ENCODE results near the gene ASAP2.

Gene ASAP2

DNA sequence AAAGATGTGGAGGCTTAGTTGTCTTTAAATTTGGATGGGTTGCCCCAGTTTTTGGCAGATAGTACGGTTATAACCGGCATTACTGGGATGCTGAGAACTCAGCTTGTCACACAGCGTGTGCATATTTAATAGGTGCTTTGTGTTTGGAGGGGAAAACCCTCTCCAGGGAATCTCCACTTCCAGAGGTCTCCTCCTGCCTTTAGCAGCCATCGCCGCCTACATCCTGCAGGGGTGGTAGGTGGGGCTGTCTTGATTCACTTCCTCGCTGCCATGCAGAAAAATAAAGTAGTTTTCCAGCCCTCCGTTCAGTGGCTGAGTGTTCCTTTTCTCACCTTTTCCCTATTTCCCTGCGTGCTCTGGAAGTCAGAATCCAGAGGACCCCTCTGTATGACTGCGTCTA lies 140.3 kb downstream of the ASAP2 start:
- no peak for DNase-seq (ENCODE audit: low spot score)

DNA sequence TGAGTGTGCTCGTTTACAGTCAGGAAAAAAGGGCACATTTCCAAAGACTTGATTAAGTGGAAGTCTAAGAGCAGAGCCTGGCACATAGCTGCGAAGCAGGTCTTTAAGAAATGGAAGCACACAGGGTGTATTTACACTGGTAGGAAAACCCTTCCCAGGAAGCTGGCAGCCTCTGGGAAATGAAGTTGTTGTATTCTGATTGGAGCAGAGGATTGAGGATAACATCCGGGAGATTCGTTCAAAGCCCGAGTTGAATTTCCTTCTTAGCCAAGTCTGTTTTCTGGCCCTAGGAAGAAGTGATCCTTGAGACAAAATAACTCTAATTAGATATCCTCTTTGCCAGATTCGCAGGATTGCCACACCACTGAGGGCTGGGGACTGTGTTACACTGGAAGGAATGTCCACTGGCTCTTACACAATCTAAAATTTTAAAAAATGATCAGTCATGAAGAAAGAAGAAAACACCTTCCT lies 140.8 kb downstream of the ASAP2 start:
- no peak for DNase-seq (ENCODE audit: low spot score)

DNA sequence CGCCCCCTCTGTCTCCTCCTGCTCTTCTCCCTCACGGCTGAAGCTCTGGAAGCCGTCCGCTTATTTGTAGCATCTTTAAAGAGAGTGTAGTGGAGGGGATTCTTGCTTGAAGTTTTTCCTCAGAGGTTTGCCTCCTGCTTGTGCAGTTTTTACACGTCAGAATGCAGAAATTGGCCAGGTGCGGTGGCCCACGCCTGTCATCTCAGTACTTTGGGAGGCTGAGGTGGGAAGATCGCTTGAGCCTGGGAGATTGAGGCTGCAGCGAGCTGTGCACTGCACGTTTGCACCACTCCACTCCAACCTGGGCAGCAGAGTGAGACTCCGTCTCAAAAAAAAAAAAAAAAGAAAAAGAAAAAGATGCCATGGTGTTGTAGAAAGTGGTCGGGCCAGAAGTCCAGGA lies 147.7 kb downstream of the ASAP2 start:
- no peak for DNase-seq (ENCODE audit: low spot score)

DNA sequence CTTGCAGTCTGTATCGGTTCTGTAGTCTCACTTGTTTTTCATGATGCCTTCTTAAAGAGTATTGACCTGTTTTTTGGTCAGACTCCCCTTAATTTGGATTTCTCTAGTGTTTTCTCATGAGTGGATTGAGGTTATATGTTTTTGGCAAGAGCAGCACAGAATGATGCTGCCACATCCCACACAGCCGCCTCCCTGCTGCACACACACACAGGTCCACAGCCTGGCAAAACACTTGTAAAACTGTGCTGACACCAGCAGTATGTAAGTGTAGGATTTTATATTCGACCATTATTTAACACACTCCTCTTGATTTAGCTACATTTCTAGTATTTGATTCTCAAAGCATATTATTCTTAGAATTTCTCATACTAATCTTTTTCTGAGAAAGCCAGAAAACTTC lies 148.7 kb downstream of the ASAP2 start:
- no peak for DNase-seq (ENCODE audit: low spot score)

DNA sequence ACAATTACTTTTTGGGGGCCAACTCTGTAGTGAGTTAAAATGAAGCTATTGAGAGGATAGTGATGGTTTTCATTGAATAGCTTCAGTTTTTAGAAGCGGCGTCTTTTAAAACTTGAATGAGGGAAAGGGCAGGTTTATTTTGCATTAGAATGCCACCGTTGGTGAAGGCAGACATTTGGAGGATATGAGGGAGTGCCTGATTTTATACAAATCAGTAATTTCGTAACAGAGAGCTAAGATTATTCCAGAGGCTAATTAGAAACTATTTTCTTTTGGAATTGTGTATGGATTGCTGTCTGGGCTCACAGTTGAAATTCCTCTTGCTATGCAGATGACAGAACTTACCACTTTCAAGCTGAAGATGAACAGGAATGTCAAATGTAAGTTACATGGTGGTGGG lies 149.1 kb downstream of the ASAP2 start:
- no peak for DNase-seq (ENCODE audit: low spot score)

DNA sequence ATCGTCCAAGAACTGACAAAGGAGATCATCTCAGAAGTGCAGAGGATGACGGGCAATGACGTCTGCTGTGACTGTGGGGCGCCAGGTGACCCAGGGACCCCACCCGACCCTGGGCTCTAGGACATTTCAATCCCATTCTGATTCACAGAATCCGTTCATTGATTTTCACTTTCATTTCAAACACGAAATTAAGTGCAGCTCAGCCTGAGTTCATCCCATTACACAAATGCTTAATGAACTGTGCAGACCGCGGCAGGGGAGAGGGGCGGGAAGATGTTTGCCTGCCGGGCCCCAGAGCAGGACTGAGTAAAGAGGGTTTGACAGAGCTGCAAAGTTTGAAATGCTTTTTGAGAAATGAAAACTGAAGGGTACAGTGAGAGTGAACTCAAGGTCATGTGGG lies 149.6 kb downstream of the ASAP2 start:
- no peak for DNase-seq (ENCODE audit: low spot score)

DNA sequence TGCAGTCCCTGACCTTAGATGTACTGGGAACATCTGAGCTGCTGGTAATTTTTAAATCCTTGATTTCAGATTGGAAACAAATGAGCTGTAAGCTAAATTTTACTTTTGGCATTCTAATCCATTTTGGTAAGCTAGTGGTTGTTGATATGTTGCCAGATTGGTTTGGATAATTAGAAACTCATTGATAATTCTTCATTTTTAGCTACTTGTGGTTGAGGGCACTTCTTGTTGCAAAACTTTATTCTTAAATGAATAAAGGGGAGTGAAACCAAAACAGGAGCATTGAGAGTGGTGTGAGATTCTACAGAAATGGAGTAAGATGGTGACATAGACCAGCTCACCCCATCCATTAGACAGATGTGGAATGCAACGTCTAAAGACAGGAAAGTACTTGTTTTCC lies 152.2 kb downstream of the ASAP2 start:
- DNase-seq (ENCODE audit: low spot score), result no peak

DNA sequence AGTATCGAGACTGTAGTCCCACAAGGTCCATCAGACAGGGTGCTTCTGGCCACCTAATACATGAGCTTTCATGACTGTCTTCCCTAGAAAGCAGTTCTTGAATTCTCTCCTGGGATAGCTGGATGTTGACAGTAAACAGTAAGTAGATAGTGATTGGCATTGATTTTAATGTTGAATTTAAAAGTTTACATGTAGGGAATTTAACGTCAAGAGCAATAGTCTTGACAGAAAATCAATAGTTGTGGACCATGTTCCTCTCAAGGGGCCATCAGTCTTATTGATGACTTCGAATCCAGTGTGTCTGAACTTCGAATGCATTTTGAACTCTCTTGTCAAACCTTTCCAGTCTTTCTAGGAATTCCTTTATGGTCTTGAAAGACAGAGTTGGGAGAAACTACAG lies 152.9 kb downstream of the ASAP2 start:
- no peak for DNase-seq (ENCODE audit: low spot score)

DNA sequence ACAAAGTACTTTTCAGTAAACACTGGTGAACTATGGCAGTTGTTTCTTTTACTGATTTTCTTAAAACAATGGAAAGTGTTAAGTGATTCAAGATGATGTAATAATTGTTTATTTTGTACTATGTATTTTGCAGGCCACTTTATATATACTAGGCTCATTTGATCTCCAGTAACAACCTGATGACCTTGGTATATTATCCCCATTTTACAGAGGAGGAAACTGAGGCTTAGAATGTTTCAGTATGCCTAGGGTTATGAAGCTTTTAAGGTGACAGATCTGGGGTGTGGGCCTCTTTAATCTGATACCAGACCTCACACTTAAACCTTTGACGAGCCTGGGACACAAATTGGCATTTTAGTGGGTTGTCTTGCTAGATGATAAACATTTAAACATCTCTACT lies 153.5 kb downstream of the ASAP2 start:
- DNase-seq (ENCODE audit: low spot score), result no peak

DNA sequence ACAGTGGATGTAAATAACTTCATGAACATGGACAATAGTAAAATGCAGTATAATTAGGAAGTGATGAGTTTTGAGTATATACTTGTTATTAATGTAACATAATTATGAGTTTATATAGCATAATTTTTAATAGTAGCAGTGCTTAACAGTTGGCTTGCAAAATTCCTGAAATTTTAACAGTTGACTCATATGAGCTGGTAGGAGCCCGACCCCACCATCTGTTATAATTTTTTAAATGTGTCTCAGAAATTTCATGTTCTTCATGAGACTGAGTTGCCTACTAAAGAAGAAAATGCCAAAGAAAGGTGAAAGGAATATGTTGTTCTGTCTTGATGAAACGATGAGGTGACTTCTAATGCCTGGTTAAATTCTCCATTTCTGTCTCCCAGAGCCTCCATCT lies 154.1 kb downstream of the ASAP2 start:
- DNase-seq (ENCODE audit: low spot score), result no peak

DNA sequence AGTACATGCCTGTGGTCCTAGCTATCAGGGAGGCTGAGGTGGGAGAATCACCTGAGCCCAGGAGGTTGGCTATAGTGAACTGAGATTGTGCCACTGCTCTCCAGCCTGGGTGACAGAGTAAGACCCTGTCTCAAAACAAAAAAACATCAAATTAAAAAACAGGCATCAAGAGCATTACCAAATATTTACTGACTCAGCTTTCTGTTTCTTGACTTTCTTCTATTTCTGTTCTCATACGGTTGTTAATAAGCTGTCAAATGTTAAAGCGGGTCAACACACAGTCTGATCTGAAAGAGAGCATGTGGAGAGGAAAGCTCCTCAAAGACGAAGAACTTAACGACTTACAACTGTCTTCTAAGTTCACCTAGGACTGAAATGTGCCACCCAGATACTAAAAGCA lies 157.8 kb downstream of the ASAP2 start:
- no peak for DNase-seq (ENCODE audit: low spot score)

DNA sequence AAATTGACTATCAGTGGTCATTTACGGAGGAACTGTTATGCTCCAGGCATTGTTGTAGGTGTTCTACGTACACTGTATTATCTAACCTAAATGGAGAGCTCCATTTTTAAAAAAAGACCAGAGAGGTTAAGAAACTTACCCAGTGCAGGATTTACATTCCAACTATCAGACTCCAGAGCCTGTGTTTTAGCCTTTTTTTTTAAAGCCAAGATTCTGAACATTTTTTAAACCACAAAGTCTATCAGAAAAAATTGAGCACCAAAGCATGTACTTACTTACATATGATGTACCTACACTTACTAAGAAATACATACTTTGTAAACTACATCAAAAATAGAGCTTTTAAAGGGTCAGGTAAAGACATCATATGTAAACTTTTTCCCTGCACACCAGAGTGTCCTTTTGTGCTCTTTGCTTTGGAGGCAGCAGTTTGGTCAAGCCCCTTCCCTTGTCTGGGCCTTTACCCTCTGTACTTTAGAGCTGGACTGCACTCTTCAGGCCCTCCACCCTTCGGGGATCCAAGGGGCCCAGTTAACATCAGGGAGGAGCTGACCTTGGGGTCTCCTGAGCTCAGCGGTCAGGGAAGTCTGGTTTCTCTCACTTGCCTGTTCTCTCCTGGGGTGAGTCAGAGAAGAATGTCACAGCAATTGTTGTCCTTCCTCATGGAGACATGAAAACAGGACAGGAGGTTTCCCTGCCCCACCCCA lies 158.3 kb downstream of the ASAP2 start:
- DNase-seq (ENCODE audit: low spot score), result no peak

DNA sequence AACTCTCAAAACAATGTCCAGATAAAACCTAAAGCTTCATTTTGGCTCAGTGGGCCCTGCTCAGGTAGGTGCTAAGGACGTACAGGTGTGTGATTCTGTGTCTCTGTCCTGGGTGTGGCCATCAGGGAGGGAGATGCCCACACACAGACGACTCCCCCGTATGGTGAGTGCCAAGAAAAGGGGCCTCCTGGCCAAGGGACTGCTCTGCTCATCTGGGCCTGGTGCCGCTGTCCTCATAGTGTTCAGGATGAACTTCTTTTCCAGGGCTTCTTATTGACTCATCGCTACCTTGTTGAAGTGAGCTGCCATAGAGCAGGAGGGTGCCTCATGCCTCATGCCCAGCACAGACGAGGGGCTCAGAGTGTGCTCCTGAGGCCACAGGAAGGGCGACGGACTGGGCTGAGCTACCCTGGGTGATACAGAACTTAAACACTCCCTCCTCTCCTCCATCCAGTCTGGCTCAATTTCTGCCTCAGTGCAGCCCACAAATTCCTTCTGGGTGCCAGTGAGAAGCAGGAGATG lies 158.9 kb downstream of the ASAP2 start:
- DNase-seq (ENCODE audit: low spot score), result no peak

DNA sequence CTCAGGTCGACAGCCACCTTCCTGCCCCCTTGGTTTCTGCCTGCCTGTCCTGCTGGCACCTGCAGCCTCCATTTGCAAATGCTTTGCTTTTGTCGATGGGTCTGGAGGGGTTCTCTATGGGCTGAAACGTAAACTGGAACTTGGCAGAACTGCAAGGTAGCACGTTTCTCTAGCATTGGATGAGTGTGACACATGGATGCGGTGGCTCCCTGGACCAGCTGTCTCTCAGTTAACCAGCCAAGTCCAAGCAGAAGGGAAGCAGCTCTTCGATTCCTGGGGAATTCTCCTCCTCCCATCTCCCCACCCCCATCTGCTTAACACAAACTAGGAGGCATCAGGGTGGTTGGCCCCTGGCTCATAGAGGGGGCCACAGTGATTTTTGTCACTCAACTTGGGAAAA lies 159.4 kb downstream of the ASAP2 start:
- no peak for DNase-seq (ENCODE audit: low spot score)

DNA sequence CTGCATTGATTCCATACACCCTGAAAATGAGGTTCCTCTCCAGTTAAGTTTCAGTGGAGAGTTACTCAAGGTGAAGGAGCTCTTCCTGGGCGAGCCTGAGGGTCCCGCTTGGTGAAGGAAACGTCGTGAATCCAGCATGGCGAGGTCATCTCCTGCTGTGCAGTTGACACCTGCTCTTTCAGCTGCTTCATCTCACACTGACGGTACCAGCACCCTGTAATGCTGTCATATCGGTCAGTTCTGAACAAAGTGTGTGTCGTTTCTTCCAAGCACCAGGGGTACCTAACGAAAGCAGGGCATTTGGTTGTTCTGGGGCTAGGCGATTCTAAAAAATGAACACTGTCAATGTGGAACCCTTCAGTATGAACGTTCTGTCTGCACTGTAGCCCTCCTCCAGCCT lies 164.1 kb downstream of the ASAP2 start:
- DNase-seq (ENCODE audit: low spot score), result no peak

DNA sequence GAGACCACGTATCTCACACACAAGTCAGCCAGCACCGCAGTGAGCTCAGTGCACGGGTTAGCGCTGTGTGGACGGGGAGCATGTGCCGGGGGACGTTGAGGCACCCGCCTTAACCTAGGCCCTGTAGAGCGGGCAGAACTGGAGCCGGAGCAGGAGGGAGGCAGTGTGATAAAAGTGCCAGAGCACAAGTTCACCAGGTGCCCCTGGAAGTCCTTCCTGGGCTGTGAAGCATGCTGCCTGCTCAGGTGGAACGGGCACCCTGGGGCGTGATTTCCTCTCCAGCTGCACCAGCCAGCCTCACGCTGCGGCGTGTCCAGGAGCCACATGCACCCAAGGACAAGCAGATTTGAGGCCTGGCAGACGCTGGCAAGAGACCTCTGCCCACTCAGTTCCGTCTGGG lies 166.4 kb downstream of the ASAP2 start:
- no peak for DNase-seq (ENCODE audit: low spot score)

DNA sequence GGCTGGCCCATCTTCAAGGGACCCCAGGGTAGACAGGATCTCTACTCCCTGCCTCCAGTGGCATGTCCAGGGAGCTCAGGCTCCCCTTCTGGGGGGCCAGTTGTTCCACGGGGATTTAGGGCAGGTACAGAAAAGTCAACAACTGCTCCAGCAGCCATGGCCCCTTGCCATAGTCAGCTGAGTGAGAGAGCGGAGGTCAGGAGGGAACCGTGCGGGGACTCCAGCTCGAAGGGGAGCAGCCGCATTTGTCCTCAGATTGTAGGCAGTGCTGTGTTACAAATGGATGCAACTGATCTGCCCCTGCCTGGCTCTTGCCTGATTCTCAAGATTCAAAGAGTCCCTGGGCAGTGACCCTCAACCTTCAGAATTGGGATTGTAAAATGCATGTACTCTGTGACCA lies 166.9 kb downstream of the ASAP2 start:
- DNase-seq (ENCODE audit: low spot score), result no peak

DNA sequence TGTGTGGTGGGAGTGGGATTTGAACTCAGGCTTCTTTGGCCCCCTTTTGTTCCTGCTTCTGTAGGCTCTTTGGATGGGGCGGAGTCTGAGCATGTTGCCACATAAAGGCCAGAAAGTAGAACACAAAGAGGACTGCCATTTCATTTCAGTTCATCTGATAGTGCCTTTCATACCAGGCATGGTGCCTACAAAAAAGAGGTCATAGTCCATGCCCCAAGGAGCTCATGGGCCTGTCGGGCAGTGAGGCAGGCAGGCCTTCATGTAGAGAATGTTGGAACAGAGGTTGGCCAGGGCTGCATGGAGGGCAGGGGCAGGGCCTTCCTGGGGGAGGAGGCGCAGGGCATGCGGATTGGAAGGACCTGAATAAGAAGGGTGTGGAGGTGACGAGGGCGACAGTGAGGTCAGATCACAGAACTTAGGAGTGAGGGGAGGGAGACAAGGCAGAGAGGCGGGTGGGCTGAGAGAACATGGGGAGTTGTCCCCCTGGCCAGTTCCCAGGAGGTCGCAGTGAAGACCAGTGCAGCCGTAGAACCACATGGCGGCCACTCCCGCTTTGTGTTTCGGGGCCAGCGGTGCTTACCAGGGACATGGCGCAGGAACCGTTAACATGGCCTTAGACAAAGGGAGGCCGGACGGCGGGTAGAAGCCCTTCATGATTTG lies 167.6 kb downstream of the ASAP2 start:
- no peak for DNase-seq (ENCODE audit: low spot score)

DNA sequence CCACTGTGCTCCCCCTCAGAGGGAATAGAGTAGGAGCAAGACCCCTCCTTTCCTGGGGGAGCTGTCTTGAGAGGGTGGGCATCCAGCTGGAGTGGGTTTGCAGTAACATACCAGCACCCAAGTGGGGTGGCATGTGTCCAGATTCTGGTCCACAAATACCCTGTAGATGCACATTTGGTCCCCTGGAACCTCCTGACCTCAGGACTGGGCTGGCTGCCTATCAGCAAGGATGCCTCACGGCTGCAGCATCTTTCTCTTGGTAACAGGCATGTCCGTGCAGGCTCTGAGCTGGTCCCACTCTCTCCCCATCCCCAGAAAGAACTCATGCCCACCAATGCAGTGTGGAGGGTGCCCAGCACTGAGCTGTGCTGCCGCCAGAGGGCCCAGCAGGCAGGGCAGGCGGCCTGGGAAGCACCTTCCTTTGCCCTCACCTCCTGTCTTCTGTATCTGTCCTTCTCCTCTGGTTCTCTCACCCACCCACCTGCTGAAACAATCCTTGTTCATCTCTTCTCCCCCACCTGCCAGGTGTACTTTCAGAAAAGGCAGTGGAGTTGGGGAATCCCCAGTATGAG lies 169.3 kb downstream of the ASAP2 start:
- no peak for DNase-seq (ENCODE audit: low spot score)

DNA sequence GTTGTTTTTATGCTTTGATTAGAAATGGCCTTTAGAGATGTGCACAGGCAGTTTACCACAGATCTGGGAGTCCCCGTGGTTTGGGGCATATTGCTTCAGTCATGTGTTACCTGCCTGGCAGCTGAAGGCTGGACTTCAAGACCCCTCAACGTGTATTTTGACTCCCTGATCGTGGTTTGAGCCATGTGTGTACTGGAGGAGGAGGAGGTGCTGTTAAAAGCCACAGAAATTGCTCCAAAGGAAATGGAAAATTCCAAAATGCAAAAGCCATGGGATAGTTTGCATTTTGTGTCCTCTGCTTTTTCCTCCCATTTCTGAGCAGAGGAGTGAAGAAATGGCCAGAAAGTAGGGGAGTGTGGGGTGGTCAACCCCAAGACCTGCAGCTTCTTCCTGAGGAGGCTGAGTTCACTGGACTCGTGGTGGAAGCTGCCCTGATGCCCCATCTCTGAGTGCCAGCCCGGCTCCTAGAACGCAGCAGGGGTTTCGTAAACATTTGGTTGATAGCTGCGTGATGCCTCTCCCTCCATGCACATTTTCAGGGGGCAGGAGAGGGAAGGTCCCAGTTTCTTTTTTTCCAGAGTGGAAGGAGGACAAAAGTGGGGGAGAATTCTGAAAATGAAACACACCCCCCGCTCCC lies 171.0 kb downstream of the ASAP2 start:
- no peak for DNase-seq (ENCODE audit: low spot score)

DNA sequence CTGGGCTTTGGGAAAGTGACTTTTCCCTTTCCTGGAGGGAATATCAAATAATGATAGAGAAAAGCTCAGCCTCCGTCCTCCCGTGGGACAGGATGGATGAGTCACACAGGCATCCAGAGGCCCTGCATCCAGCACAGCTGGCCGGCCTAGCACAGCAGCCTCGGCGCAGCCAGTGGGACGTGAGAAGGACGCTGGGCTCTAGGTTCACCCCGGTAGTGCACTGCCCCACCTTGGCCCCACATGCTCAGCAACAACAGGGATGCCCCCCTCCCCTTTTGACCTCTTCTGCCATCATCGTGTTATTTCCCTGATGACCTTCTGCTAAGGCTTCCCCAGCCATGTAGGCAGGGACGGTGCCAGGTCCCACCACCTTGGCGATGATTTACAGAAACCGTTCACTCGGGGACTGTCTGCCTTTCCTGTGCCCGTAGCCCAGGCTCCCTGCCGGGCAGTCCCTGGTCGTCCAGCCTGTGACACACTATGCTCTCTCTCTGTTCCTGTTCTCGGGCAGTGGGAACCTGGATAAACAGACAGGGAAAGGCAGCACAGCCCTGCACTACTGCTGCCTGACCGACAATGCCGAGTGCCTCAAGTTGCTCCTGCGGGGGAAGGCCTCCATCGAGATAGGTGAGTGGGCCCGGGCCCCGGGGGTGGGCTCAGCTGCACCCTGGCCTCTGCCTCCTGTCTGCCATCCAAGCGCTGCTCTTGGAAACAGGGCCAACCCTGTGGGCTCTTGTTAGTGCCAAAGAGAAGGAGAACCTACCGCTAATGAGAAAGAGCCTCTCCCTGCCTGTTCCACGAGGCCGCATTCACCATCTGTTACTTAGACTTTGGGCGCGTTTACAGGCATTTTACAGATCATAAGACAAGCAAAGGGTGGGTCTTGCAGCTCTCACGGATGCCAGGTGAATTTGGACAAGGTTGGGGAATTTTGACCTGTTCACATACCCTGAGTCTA lies 172.1 kb downstream of the ASAP2 start:
- DNase-seq (ENCODE audit: low spot score), result no peak

DNA sequence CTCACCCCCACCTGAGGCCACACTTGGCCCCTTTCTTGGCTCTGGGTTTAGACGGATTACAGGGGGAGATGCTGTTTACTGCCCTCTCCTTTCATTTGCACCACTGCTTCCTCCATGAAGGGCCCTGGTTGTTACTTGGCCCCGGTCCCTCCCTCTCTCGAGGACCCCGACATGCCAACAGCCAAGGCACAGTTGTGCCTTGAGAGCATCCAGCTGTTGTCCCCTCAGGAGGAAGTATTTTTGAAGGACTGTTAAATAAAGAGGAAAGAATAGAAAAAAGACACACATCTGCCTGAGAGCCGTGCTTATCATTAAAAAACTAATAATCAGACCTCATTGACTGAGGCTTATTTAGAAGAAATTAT lies 172.8 kb downstream of the ASAP2 start:
- no peak for DNase-seq (ENCODE audit: low spot score)

Data from HuH-7 (cell line).